Testis (tissue), 3 donors: ENCODE measurements around the gene HOXD12. TPM values are rescaled to one million over a fixed set of nuclear protein-coding genes. Genes with fewer than 3 reads are reported as not detected.

Experiments used
- DNase-seq: peaks from one replicate; pipeline ENCODE4 v3.0.0-alpha.2; 2019
- H3K27ac ChIP-seq, 2 donors: fragments of 200-600 bp; sonication (generic); one replicate each; pipeline ENCODE4 v1.5.1; 2019
- H3K27me3 ChIP-seq: fragments of 200-600 bp; sonication (generic); one replicate; pipeline ENCODE4 v1.5.1; 2019
- H3K36me3 ChIP-seq: fragments of 200-600 bp; sonication (generic); one replicate; pipeline ENCODE4 v1.5.1; 2017; ENCODE audit warnings: low read depth; ENCODE audit errors: missing control alignments
- H3K4me1 ChIP-seq: fragments of 200-600 bp; sonication (generic); one replicate; pipeline ENCODE4 v1.5.1; 2019
- H3K4me3 ChIP-seq, 2 donors: fragments of 200-600 bp; sonication (generic); one replicate each; pipeline ENCODE4 v1.5.1; 2017 to 2019
- H3K9me3 ChIP-seq: fragments of 200-600 bp; sonication (generic); one replicate; pipeline ENCODE4 v1.5.1; 2017
- POLR2A ChIP-seq: fragments of 450-650 bp; IDR thresholded peaks from one replicate; pipeline ENCODE4 v1.6.1; 2017; ENCODE audit warnings: antibody characterized with exemption, mild to moderate bottlenecking, moderate library complexity
- WGBS, 2 donors: methylation state at CpG; one replicate each; pipeline ENCODE4 v1.1.5; 2018; 5-methylcytosine and 5-hydroxymethylcytosine counted together
- intact Hi-C: fragments of 100-400 bp; cut with DNase I; formaldehyde crosslinking; loops from one replicate; pipeline ENCODE4 v1.15.1; 2023; ENCODE audit warnings: low total_unique reads
- polyA plus RNA-seq: library from polyadenylated mRNA; stranded (reverse); fragments of 350-450 nt; fragmentation: Illumina TruSeq; extraction: RNeasy Lipid Tissue Mini Kit (QIAGEN cat#74804); gene quantifications from one replicate; pipeline ENCODE4 v1.2.3, GENCODE V29; 2014; ENCODE audit warnings: low read depth, low replicate concordance; ENCODE audit not compliant: insufficient read depth
- total RNA-seq, 2 donors: library from RNA; depleted of rRNA; stranded (reverse); fragments of >200 nt; gene quantifications; one replicate each; pipeline ENCODE4 v1.2.3, GENCODE V29; 2016
- TF ChIP-seq, protein P1 (sequence below), 3 experiments: fragments of 450-650 bp in 2 of 3; fragments of 200-600 bp in 1 of 3; sonication (generic) in 1 of 3; IDR thresholded peaks; one replicate each; pipeline ENCODE4 v1.5.1; 2016 to 2019; ENCODE audit warnings: antibody characterized with exemption in 3 of 3, mild to moderate bottlenecking in 2 of 3, moderate library complexity in 1 of 3

The HOXD12 gene
- total and polyA plus RNA-seq, 3 donors from 2014 or later, result not detected

DNA sequence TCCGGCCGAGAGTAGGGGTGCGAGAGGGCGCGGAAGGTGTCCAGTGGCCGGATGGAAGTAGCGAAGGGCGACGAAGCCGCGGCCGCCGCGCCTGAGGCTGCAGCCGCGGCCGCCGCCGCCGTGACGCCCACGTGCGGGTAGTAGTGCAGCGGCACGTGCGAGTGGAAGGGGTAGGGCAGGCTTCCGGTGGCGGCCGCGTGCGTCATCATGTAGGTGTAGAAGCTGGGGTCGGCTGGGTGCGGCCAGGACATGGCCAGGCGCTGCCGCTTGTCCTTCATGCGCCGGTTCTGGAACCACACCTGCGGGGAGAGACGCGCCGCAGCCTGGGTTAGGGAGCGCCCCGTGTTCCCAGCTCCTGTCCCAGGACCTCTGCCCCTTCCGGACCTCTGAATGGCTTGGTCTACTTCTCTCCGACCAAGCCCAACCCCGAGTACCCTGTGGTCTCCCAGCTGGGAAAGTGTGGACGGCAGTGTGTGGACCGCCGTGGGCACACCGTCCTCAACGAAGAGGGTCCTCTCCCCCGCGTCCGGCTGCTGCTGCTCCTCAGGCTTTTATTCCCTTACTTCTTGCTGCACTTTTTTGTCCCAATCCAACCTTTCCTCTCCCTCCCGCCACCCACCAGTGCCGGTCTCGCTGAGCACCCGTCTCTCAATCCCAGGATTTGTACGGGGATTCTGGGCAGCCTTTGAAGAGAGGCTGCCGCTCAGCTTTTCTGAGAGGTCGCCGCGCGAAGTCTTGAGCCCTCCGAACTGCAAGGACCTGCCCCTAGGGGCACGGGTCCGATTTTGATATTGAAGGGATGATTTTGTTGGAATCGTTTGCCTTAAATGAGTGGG lies 18.8 kb upstream of the HOXD12 start:
- peaks cover under 1% of the 10 kb centered on the region for H3K4me1 ChIP-seq
- peak; percentile 48 for DNase-seq
- TF ChIP-seq POLR2A, result no peak
- TF ChIP-seq, protein P1, sequence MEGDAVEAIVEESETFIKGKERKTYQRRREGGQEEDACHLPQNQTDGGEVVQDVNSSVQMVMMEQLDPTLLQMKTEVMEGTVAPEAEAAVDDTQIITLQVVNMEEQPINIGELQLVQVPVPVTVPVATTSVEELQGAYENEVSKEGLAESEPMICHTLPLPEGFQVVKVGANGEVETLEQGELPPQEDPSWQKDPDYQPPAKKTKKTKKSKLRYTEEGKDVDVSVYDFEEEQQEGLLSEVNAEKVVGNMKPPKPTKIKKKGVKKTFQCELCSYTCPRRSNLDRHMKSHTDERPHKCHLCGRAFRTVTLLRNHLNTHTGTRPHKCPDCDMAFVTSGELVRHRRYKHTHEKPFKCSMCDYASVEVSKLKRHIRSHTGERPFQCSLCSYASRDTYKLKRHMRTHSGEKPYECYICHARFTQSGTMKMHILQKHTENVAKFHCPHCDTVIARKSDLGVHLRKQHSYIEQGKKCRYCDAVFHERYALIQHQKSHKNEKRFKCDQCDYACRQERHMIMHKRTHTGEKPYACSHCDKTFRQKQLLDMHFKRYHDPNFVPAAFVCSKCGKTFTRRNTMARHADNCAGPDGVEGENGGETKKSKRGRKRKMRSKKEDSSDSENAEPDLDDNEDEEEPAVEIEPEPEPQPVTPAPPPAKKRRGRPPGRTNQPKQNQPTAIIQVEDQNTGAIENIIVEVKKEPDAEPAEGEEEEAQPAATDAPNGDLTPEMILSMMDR (IDR thresholded peaks at IDR 0.05), result no peak
- H3K27me3 ChIP-seq, result no peaks in the 10 kb centered on the region
- intact Hi-C loops, result loop anchor here (10.0 kb wide), 1 partner anchor 396 kb away; no protein-coding TSS in a partner anchor
- no peak overlapping the region for H3K27ac ChIP-seq
- H3K4me3 ChIP-seq, result peak overlapping the region; percentile 46 to 50
- 8 to 15% methylated on average over 35 to 68 of the region's 68 CpGs for WGBS, 2 donors
- H3K9me3 ChIP-seq, result no peaks in the 10 kb centered on the region
- H3K36me3 ChIP-seq, result no peaks in the 10 kb centered on the region

DNA sequence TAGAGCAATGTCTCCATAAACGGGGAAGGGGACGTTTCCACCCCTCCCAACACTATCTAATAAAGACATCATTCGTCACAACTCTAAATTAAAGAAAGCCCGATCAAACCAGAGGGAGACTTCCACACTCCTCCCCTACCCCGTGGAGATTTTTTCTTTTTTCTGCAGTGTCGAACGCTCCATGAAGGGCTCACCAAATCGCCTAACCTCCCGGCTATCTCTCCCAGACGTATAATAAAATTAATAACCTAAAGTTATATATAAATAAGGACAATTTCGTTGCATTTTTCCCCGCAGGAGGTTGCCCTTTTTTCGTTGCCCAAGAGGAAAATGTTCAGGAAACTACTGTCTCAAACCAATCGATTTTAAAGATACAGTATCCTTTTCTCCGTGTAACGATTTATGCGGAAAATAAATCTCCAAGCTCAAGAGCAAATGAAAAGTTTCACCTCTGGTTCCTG lies 18.2 kb upstream of the HOXD12 start:
- H3K4me1 ChIP-seq, result peaks cover 4% of the 10 kb centered on the region
- intact Hi-C loops, result loop anchor here (10.0 kb wide), 1 partner anchor 397 kb away; no protein-coding TSS in a partner anchor
- peak overlapping the region in 1 of 2 donors; percentile 50 for H3K4me3 ChIP-seq
- no peak for DNase-seq
- 9 to 11% methylated on average over 17 of the region's 17 CpGs for WGBS, 2 donors
- TF ChIP-seq, protein P1 (IDR thresholded peaks at IDR 0.05), result no peak
- no peak for TF ChIP-seq POLR2A
- no peaks in the 10 kb centered on the region for H3K36me3 ChIP-seq
- no peaks in the 10 kb centered on the region for H3K9me3 ChIP-seq
- H3K27ac ChIP-seq, result no peak overlapping the region
- H3K27me3 ChIP-seq, result no peaks in the 10 kb centered on the region

DNA sequence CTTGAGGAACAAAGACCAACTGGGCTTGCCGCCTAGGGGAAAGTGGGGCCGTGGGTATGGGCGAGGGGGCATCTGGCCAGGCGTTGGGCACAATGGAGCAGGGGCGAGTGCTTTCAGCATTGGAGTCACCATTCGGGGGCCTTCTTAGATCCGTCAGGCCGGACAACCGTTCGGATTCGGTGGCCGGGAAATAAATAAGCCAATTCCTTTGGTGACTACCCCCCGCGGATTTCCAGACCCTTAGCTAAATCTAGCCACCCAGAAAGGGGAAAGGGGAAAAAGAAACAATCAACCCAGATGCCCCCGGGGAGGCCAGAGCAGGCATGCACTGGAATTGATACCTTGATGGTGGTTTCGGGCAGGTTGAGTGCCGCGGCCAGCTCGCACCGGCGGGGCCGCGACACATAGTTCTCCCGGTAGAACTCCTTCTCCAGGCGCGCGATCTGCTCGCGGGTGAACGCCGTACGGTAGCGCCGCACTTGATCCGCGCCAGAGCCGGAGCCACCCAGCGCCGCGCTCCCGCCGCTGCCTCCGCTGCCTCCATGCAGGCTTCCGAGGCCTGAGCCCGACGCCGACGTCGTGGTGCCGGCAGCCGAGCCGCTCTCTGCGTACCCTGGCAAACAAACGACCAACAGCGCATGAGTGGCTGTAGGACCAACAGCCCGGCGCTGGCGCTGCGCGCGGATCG lies 17.6 kb upstream of the HOXD12 start:
- WGBS, 2 donors, result 8 to 15% methylated on average over 32 to 62 of the region's 62 CpGs
- peaks cover 4% of the 10 kb centered on the region for H3K4me1 ChIP-seq

DNA sequence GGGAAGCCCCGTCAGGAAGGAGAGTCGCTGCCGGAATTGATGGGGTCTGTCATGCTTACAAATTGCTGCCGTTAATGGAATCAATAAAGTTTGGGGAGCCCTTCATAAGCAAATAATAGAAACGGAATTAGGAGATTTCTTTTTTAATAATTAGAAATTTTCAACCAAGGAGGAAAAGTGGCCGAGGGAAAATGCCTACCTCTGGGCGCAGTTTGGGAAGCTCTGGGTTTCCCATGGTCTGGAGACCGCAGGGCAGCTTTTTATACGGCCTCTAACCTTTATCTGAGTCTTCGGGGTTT lies 17.1 kb upstream of the HOXD12 start:
- H3K36me3 ChIP-seq, result no peaks in the 10 kb centered on the region
- H3K27me3 ChIP-seq, result no peaks in the 10 kb centered on the region
- DNase-seq, result no peak
- TF ChIP-seq, protein P1 (IDR thresholded peaks at IDR 0.05), result no peak
- TF ChIP-seq POLR2A, result no peak
- intact Hi-C loops, result loop anchor here (10.0 kb wide), 1 partner anchor 398 kb away; no protein-coding TSS in a partner anchor
- no peak overlapping the region for H3K27ac ChIP-seq
- WGBS, 2 donors, result 12 to 20% methylated on average over 9 to 10 of the region's 10 CpGs
- peak overlapping the region in 1 of 2 donors; percentile 44 for H3K4me3 ChIP-seq
- no peaks in the 10 kb centered on the region for H3K9me3 ChIP-seq
- H3K4me1 ChIP-seq, result peaks cover 4% of the 10 kb centered on the region

More for the DNA sequence above, 17.6 kb upstream of the HOXD12 start:
- H3K9me3 ChIP-seq, result no peaks in the 10 kb centered on the region
- no peaks in the 10 kb centered on the region for H3K36me3 ChIP-seq
- intact Hi-C loops, result loop anchor here (10.0 kb wide), 1 partner anchor 397 kb away; no protein-coding TSS in a partner anchor
- H3K27ac ChIP-seq, result no peak overlapping the region
- H3K4me3 ChIP-seq, result peak overlapping the region; percentile 18 to 44
- no peaks in the 10 kb centered on the region for H3K27me3 ChIP-seq
- DNase-seq, result no peak
- TF ChIP-seq POLR2A, result no peak
- TF ChIP-seq, protein P1 (IDR thresholded peaks at IDR 0.05), result no peak
